ENCODE measurements around the gene ZNF343. TPM values are rescaled to one million over a fixed set of nuclear protein-coding genes. Genes with fewer than 3 reads are reported as not detected.
"Not testable (repeated sequence)": the region's sequence is repeated elsewhere in the genome, so short reads cannot be mapped to it uniquely, and the experiment has no call there.

Gene ZNF343
- total and polyA plus RNA-seq, 2 experiments from 2014 or later: 6.2 to 7.0 TPM

DNA sequence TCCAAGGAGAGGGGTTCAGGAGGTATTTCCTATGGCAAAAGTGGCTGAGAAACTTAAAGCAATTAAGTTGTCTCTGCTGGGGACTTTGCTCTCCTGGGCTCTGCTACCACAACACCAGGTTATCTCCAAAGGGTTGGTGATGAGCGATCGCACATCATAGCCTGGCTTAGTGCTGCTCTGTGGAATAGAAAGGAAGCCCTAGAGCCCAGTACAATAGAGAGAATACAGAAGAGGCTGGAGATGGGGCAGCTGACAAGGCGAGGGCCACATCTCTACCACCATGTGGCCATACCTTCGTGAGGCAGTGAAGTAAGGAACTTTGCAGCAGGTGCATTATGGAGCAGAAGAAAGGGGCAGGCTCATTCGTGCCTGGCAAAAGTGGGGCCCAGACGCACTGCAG, 19.0 kb upstream of the ZNF343 start:
- no peaks in the 10 kb centered on the region for H4K20me1 ChIP-seq (ENCODE audit: insufficient read depth, poor library complexity, severe bottlenecking)
- no peak overlapping the region for H3K27ac ChIP-seq
- H3K27me3 ChIP-seq: peaks cover 4% of the 10 kb centered on the region
- H3K79me2 ChIP-seq: no peaks in the 10 kb centered on the region
- TF ChIP-seq EZH2phosphoT487 (IDR thresholded peaks at IDR 0.05; ENCODE audit: low read depth, severe bottlenecking, unreplicated experiment): no peak
- no peak for TF ChIP-seq EZH2 (IDR thresholded peaks at IDR 0.05; ENCODE audit: borderline replicate concordance)
- TF ChIP-seq CTCF (IDR thresholded peaks at IDR 0.05; ENCODE audit: poor library complexity): no peak
- H2AFZ ChIP-seq: no peak overlapping the region
- no peak for DNase-seq (ENCODE audit: low spot score)
- no peak overlapping the region for H3K4me2 ChIP-seq
- no peaks in the 10 kb centered on the region for H3K9me2 ChIP-seq (replicated peaks; ENCODE audit: insufficient read depth)
- no peak overlapping the region for H3K4me3 ChIP-seq
- no peaks in the 10 kb centered on the region for H3K9me3 ChIP-seq (ENCODE audit: low read depth)
- H3K4me1 ChIP-seq (ENCODE audit: insufficient read depth): peaks cover 3% of the 10 kb centered on the region
- no peaks in the 10 kb centered on the region for H3K36me3 ChIP-seq (replicated peaks; ENCODE audit: insufficient read depth, low read depth)
- WGBS (ENCODE audit: low lambda C conversion rate, missing lambda C conversion rate): 75% methylated on average over 6 of the region's 6 CpGs

DNA sequence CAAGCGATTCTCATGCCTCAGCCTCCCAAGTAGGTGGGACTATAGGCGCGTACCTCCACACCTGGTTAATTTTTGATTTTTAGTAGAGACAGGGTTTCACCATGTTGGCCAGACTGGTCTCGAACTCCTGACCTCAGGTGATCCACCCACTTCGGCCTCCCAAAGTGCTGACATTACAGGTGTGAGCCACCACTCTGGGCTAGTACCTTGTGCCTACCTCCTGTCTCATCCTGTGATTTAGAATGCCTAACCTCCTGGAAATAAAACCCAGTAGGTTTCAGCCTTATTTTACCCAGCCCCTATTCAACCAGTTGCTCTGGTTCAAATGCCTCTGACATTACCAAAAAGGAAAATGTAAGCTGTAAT, 17.5 kb upstream of the ZNF343 start:
- not testable (repeated sequence) for H3K4me3 ChIP-seq; H3K79me2 ChIP-seq; H3K9me3 ChIP-seq (ENCODE audit: low read depth); H3K4me1 ChIP-seq (ENCODE audit: insufficient read depth); H3K27ac ChIP-seq; H3K9me2 ChIP-seq (replicated peaks; ENCODE audit: insufficient read depth); DNase-seq (ENCODE audit: low spot score); H3K36me3 ChIP-seq (replicated peaks; ENCODE audit: insufficient read depth, low read depth); H3K4me2 ChIP-seq; H4K20me1 ChIP-seq (ENCODE audit: insufficient read depth, poor library complexity, severe bottlenecking); H2AFZ ChIP-seq; H3K27me3 ChIP-seq
- 90% methylated on average over 5 of the region's 5 CpGs for WGBS (ENCODE audit: low lambda C conversion rate, missing lambda C conversion rate)

DNA sequence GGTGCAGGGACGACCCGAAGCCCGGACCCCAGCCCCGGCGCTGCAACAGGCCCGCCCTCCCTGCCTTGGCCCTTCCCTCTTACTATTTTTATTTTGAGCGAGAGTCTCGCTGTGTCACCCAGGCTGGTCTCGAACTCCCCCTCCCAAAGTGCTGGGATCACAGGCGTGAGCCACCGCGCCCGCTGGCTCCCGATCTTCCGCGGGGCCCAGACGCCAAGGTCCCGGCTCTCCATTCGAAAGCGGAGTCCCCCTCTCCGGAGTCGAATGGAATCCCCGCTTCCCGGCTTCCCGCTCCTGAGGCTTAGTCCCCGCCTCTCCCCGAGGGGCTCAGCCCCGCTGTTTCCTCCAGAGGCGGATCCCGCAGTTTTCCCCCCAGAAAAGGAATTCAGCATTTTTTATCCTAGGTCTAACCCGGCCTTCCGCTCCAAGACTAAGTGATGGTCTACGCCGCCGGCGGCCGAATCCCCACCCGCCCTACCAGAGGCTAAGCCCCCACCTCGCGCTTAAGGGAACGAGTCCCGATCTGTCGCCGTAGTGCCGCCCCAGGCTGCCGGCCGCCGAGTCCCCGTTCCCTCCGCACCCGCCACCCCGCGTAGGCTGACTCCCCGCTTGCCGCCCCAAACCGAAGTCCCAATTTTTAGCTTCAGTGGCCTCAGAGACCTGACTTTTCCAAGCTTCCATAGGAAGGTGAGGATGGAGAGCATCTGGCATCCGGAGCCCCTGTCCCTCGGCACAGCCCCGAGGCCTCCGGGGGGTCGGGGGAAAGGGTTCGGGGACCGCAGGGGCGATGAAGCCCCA, 16.2 kb upstream of the ZNF343 start:
- Histone ChIP-seq H2AFZ (peak overlapping the region; percentile 97), H3K9me3 (ENCODE audit: low read depth) (no peaks in the 10 kb centered on the region), H3K27ac (peak overlapping the region; percentile 90), H3K4me1 (ENCODE audit: insufficient read depth) (peaks cover 3% of the 10 kb centered on the region), H3K27me3 (peaks cover 4% of the 10 kb centered on the region), H3K4me2 (peak overlapping the region; percentile 95), H3K36me3 (replicated peaks; ENCODE audit: insufficient read depth, low read depth) (no peaks in the 10 kb centered on the region), H4K20me1 (ENCODE audit: insufficient read depth, poor library complexity, severe bottlenecking) (no peaks in the 10 kb centered on the region), H3K79me2 (no peaks in the 10 kb centered on the region), H3K9me2 (replicated peaks; ENCODE audit: insufficient read depth) (no peaks in the 10 kb centered on the region), H3K4me3 (peak overlapping the region; percentile 81)
- DNase-seq (ENCODE audit: low spot score): peak; percentile 70
- WGBS (ENCODE audit: low lambda C conversion rate, missing lambda C conversion rate): 2% methylated on average over 33 of the region's 64 CpGs
- TF ChIP-seq EZH2 (IDR thresholded peaks at IDR 0.05; ENCODE audit: borderline replicate concordance) (no peak), EZH2phosphoT487 (IDR thresholded peaks at IDR 0.05; ENCODE audit: low read depth, severe bottlenecking, unreplicated experiment) (no peak)

- Histone ChIP-seq H3K36me3 (replicated peaks; ENCODE audit: insufficient read depth, low read depth) (no peaks in the 10 kb centered on the region), H3K27ac (peak overlapping the region; percentile 90), H3K4me3 (peak overlapping the region; percentile 81), H3K9me2 (replicated peaks; ENCODE audit: insufficient read depth) (no peaks in the 10 kb centered on the region), H3K27me3 (peaks cover 4% of the 10 kb centered on the region), H3K4me1 (ENCODE audit: insufficient read depth) (peaks cover 3% of the 10 kb centered on the region), H3K9me3 (ENCODE audit: low read depth) (no peaks in the 10 kb centered on the region), H3K4me2 (peak overlapping the region; percentile 95), H4K20me1 (ENCODE audit: insufficient read depth, poor library complexity, severe bottlenecking) (no peaks in the 10 kb centered on the region), H3K79me2 (no peaks in the 10 kb centered on the region), H2AFZ (peak overlapping the region; percentile 97)
- 14% methylated on average over 23 of the region's 26 CpGs for WGBS (ENCODE audit: low lambda C conversion rate, missing lambda C conversion rate)
- peak; percentile 96 for TF ChIP-seq CTCF (IDR thresholded peaks at IDR 0.05; ENCODE audit: poor library complexity)
- no peak for TF ChIP-seq EZH2phosphoT487 (IDR thresholded peaks at IDR 0.05; ENCODE audit: low read depth, severe bottlenecking, unreplicated experiment)
- no peak for TF ChIP-seq EZH2 (IDR thresholded peaks at IDR 0.05; ENCODE audit: borderline replicate concordance)
- peak; percentile 91 for DNase-seq (ENCODE audit: low spot score)
Observed at GRCh38 chr20:2523919-2524708, 15.4 kb upstream of the ZNF343 start.

DNA sequence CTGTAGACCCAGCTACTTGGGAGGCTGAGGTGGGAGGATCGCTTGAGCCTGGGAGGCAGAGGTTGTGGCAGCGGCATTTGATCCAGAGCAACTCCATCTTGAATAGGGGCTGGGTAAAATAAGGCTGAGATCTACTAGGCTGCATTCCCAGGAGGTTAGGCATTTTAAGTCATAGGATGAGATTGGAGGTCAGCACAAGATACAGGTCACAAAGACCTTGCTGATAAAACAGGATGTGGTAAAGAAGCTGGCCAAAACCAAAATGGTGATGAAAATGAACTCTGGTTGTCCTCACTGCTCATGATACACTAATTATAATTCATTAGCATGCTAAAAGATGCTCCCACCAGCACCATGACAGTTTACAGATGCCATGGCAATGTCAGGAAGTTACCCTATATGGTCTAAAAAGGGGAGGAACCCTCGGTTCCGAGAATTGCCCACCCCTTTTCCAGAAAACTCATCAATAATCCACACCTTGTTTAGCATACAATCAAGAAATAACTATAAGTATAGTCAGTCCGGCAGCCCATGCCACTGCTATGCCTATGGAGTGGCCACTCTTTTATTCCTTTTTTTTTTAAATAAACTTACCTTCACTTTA, 14.2 kb upstream of the ZNF343 start:
- H2AFZ ChIP-seq; H4K20me1 ChIP-seq (ENCODE audit: insufficient read depth, poor library complexity, severe bottlenecking); DNase-seq (ENCODE audit: low spot score); H3K4me2 ChIP-seq; H3K27me3 ChIP-seq; H3K4me3 ChIP-seq; H3K27ac ChIP-seq; H3K79me2 ChIP-seq; H3K9me2 ChIP-seq (replicated peaks; ENCODE audit: insufficient read depth); H3K4me1 ChIP-seq (ENCODE audit: insufficient read depth); H3K9me3 ChIP-seq (ENCODE audit: low read depth); H3K36me3 ChIP-seq (replicated peaks; ENCODE audit: insufficient read depth, low read depth): not testable (repeated sequence)
- 90% methylated on average over 5 of the region's 5 CpGs for WGBS (ENCODE audit: low lambda C conversion rate, missing lambda C conversion rate)

Measured in hepatocyte (in vitro differentiated cells).